GM04504 (cell line): Measurements from ENCODE around the gene FAM90A1.
"Not testable (repeated sequence)": the region's sequence is repeated elsewhere in the genome, so short reads cannot be mapped to it uniquely, and the experiment has no call there.

Source experiments
- DNase-seq: peaks from one replicate; pipeline ENCODE4 v3.0.0-alpha.2; 2012; ENCODE audit warnings: low read depth

FAM90A1 gene

GRCh38 chr12:8172911-8173310, 54.5 kb downstream of the FAM90A1 start:
- DNase-seq = not testable (repeated sequence)
